Neural crest cell (in vitro differentiated cells): ENCODE data around the gene OSBPL10. TPM values are rescaled to one million over a fixed set of nuclear protein-coding genes. Genes with fewer than 3 reads are reported as not detected.

Experiments used
- DNase-seq: peaks from one replicate; pipeline ENCODE4 v3.0.0; 2021; ENCODE audit warnings: low read depth, mixed read lengths, low spot score
- H3K27ac Mint-ChIP-seq: one replicate; pipeline ENCODE4 v1.8.0; 2021; ENCODE audit warnings: mild to moderate bottlenecking, mixed read lengths; ENCODE audit not compliant: unreplicated experiment
- H3K27me3 Mint-ChIP-seq: 2 replicates; pipeline ENCODE4 v1.8.0; 2021; ENCODE audit warnings: low read depth, mild to moderate bottlenecking, mixed read lengths
- H3K36me3 Mint-ChIP-seq: 2 replicates; pipeline ENCODE4 v1.8.0; 2021; ENCODE audit warnings: low read depth, mild to moderate bottlenecking, mixed read lengths
- H3K4me1 Mint-ChIP-seq: 2 replicates; pipeline ENCODE4 v1.8.0; 2021; ENCODE audit warnings: mixed read lengths
- H3K4me3 Mint-ChIP-seq: one replicate; pipeline ENCODE4 v1.8.0; 2021; ENCODE audit warnings: mild to moderate bottlenecking, mixed read lengths
- H3K9me3 Mint-ChIP-seq: 2 replicates; pipeline ENCODE4 v1.8.0; 2021; ENCODE audit warnings: mixed read lengths
- total RNA-seq: library from RNA; stranded (reverse); gene quantifications from 2 replicates; pipeline ENCODE4 v1.2.1, GENCODE V29; 2021
- TF ChIP-seq, protein P1 (sequence below): fragments of 200-600 bp; sonication (generic); conservative IDR thresholded peaks from 2 replicates; pipeline ENCODE4 v1.5.0; 2021; ENCODE audit warnings: antibody characterized with exemption, mild to moderate bottlenecking

Gene OSBPL10
- total RNA-seq, 1 donor from 2014 or later, result 18.7 TPM

DNA sequence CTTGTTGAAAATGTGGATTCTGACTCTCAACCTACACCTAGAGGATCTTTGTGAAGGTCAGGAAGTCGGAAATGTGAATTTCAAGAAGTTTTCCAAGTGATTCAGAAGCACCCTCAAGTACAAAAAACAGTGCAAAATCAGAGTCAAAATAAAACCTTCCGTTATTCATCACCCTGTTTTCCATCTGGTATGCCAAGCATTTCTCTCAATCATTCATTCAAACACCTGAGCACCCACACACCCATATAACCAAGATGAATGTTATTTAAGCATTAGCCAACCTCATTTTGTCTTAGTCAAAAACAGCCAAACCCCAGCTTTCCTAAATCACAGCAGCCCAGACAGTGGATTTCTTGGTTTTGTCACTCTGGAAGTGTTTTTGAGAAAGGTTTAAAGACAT lies 91.1 kb downstream of the OSBPL10 start:
- peaks cover 8% of the 10 kb centered on the region for H3K9me3 Mint-ChIP-seq
- H3K36me3 Mint-ChIP-seq, result peaks cover 3% of the 10 kb centered on the region
- TF ChIP-seq, protein P1, sequence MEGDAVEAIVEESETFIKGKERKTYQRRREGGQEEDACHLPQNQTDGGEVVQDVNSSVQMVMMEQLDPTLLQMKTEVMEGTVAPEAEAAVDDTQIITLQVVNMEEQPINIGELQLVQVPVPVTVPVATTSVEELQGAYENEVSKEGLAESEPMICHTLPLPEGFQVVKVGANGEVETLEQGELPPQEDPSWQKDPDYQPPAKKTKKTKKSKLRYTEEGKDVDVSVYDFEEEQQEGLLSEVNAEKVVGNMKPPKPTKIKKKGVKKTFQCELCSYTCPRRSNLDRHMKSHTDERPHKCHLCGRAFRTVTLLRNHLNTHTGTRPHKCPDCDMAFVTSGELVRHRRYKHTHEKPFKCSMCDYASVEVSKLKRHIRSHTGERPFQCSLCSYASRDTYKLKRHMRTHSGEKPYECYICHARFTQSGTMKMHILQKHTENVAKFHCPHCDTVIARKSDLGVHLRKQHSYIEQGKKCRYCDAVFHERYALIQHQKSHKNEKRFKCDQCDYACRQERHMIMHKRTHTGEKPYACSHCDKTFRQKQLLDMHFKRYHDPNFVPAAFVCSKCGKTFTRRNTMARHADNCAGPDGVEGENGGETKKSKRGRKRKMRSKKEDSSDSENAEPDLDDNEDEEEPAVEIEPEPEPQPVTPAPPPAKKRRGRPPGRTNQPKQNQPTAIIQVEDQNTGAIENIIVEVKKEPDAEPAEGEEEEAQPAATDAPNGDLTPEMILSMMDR, result no peak
- H3K27me3 Mint-ChIP-seq, result no peaks in the 10 kb centered on the region
- H3K4me1 Mint-ChIP-seq, result no peaks in the 10 kb centered on the region
- no peak overlapping the region for H3K27ac Mint-ChIP-seq
- no peak for DNase-seq
- H3K4me3 Mint-ChIP-seq, result no peak overlapping the region

DNA sequence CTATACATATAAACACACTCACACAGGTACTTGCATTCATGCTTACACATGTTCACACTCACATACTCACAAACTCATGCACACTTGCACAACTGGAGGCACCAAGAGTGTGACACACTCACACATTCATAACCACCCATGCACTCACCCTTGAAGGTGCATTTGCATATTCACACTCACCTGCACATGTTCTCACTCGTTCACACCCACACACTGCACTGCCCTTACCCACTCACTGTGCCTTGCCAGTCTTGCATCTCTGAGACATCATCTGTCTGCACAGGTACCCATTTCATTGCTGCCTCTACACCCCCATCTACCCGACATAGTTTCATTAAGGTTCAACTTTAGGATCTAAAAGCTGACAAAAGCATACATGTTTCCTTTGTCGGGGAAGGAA lies 95.8 kb downstream of the OSBPL10 start:
- DNase-seq, result no peak
- no peak overlapping the region for H3K27ac Mint-ChIP-seq

DNA sequence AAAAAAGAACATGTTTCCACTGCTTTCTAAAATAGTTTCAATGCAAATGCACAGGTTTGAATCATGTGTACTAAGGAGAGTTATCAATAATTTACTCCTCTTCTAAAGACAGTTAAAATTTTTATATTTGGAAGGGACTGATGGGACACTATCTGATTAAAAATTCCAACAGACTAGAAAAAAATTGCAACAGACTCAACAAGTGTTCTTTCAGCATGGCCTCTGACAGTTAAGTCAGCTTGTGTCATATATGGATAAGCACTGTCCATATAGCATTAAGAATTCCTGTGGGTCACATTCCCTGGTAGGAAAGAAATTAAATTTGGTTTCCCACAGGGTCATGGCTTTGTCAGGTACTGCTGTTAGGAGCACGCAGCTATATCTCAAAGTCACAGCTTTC lies 96.8 kb downstream of the OSBPL10 start:
- DNase-seq, result no peak
- TF ChIP-seq, protein P1, result no peak
- Mint-ChIP-seq H3K4me1 (peaks cover 5% of the 10 kb centered on the region), H3K27ac (no peak overlapping the region), H3K36me3 (peaks cover 3% of the 10 kb centered on the region), H3K9me3 (peaks cover 8% of the 10 kb centered on the region), H3K4me3 (no peak overlapping the region), H3K27me3 (no peaks in the 10 kb centered on the region)

More for the DNA sequence above, 95.8 kb downstream of the OSBPL10 start:
- Mint-ChIP-seq H3K4me3 (no peak overlapping the region), H3K36me3 (peaks cover 3% of the 10 kb centered on the region), H3K27me3 (no peaks in the 10 kb centered on the region), H3K9me3 (peaks cover 8% of the 10 kb centered on the region), H3K4me1 (no peaks in the 10 kb centered on the region)
- TF ChIP-seq, protein P1, result no peak

DNA sequence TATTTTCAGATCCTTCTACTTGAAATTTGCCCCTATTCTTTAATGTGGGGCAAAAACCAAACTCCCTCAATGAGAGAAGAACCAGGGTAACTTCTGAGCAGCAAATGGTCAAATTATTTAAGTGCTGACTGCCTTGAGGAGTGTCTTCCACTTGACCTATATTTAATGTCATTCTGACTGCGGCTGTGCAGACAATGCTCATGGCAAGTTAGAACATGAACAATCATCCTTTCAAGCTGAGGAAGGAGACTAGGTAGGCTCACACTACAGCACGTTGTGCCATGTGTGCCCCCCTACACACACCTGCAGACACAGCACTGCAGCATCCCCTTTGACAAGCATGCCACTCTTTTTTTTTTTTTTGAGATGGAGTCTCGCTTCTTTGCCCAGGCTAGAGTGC lies 98.2 kb downstream of the OSBPL10 start:
- Mint-ChIP-seq H3K9me3 (no peaks in the 10 kb centered on the region), H3K36me3 (no peaks in the 10 kb centered on the region), H3K4me1 (peaks cover 6% of the 10 kb centered on the region), H3K4me3 (no peak overlapping the region), H3K27ac (no peak overlapping the region), H3K27me3 (no peaks in the 10 kb centered on the region)
- TF ChIP-seq, protein P1, result no peak
- no peak for DNase-seq

DNA sequence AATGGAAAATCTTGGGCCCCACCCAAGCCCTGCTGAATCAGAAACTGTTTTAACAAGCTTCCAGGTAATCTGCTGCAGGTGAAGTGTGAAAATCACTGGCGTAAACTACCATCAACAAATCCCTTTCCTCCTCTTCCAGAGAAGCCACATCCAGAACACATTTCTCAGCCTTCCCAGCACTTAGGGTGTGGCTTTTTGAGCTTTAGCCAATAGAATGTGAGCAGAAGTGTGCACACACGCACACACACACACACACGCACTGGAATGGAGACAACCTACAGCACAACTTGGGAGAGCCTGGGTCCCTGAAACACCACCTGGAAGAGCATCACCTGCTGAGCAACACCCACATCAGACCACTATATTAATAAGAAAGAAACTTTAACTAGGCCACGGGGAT lies 98.6 kb downstream of the OSBPL10 start:
- no peak overlapping the region for H3K27ac Mint-ChIP-seq
- TF ChIP-seq, protein P1, result no peak
- no peaks in the 10 kb centered on the region for H3K27me3 Mint-ChIP-seq
- no peak for DNase-seq
- peaks cover 6% of the 10 kb centered on the region for H3K4me1 Mint-ChIP-seq
- H3K9me3 Mint-ChIP-seq, result no peaks in the 10 kb centered on the region
- H3K4me3 Mint-ChIP-seq, result no peak overlapping the region
- no peaks in the 10 kb centered on the region for H3K36me3 Mint-ChIP-seq
